Fibroblast of pulmonary artery (primary cell): Measurements from ENCODE around the gene CXCL1.

Experiments used
- DNase-seq: peaks from one replicate; pipeline ENCODE4 v3.0.0-alpha.2; 2010; ENCODE audit warnings: low read depth
- H3K4me3 ChIP-seq: replicated peaks from 2 replicates; pipeline ENCODE4 v1.5.1; 2011; ENCODE audit warnings: low read depth, mild to moderate bottlenecking, control low read depth, low read length, moderate library complexity
- TF ChIP-seq, protein P1 (sequence below): IDR thresholded peaks from 2 replicates; pipeline ENCODE4 v1.5.1; 2011; ENCODE audit warnings: mild to moderate bottlenecking, control low read depth, low read length, inconsistent platforms; ENCODE audit errors: missing control alignments

The CXCL1 gene

GRCh38 chr4:73856518-73856917 lies 12.7 kb upstream of the CXCL1 start:
- TF ChIP-seq, protein P1, sequence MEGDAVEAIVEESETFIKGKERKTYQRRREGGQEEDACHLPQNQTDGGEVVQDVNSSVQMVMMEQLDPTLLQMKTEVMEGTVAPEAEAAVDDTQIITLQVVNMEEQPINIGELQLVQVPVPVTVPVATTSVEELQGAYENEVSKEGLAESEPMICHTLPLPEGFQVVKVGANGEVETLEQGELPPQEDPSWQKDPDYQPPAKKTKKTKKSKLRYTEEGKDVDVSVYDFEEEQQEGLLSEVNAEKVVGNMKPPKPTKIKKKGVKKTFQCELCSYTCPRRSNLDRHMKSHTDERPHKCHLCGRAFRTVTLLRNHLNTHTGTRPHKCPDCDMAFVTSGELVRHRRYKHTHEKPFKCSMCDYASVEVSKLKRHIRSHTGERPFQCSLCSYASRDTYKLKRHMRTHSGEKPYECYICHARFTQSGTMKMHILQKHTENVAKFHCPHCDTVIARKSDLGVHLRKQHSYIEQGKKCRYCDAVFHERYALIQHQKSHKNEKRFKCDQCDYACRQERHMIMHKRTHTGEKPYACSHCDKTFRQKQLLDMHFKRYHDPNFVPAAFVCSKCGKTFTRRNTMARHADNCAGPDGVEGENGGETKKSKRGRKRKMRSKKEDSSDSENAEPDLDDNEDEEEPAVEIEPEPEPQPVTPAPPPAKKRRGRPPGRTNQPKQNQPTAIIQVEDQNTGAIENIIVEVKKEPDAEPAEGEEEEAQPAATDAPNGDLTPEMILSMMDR, result no peak
- peak; percentile 85 for DNase-seq
- no peak overlapping the region for H3K4me3 ChIP-seq

- TF ChIP-seq, protein P1, result no peak
- peak; percentile 70 for DNase-seq
- no peak overlapping the region for H3K4me3 ChIP-seq
These were observed 9.5 kb upstream of the CXCL1 start for GRCh38 chr4:73859614-73860088.

GRCh38 chr4:73860181-73860580 lies 9.0 kb upstream of the CXCL1 start:
- DNase-seq, result no peak
- H3K4me3 ChIP-seq, result no peak overlapping the region

DNA sequence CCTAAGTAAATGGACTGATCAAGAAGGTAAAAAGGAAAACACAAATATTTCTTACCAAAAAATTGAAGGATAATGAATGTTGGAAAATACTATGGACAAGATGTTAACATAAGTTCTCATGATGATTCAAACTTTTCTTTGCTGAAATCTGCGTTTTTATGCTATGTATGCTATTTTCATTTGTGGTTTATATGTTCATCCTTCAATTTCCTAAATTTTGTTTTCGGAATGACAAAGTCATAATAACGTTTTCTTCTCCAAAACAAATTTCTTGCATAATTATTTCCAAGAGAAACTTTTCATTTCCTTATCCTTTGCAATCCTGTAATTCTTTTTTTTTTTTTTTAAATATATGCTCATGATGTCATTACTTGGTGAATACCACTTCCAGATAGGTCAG lies 8.3 kb upstream of the CXCL1 start:
- DNase-seq, result no peak
- TF ChIP-seq, protein P1, result no peak
- H3K4me3 ChIP-seq, result no peak overlapping the region

More at GRCh38 chr4:73860181-73860580, 9.0 kb upstream of the CXCL1 start:
- TF ChIP-seq, protein P1, result no peak

- TF ChIP-seq, protein P1, result no peak
- DNase-seq, result no peak
- H3K4me3 ChIP-seq, result no peak overlapping the region
These were observed 6.9 kb upstream of the CXCL1 start for GRCh38 chr4:73862322-73862721.

- no peak overlapping the region for H3K4me3 ChIP-seq
- TF ChIP-seq, protein P1, result peak; percentile 44
- DNase-seq, result no peak
These were observed 4.8 kb upstream of the CXCL1 start for GRCh38 chr4:73864365-73864764.

DNA sequence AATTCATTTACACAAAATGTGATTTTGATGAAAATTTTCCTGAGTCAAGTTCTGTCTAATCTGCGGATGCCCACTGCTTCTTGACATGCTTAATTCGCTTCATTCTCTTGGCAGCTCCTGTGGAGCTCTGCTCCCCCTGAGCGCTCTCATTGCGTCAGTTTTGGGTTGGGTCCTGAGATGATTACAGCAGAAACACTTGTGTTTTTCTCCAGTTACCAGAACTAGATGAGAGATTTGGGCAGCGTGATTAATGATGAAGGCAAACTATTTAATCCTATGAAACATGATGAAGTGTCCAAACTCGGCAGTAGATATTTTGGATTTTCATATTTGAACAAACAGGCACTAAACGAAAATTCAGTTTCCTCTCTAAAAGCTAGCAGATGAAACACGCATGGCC lies 4.2 kb upstream of the CXCL1 start:
- no peak overlapping the region for H3K4me3 ChIP-seq
- no peak for DNase-seq
- TF ChIP-seq, protein P1, result no peak
